ENCODE results near the gene CDC20B.
"Not testable (repeated sequence)": the region's sequence is repeated elsewhere in the genome, so short reads cannot be mapped to it uniquely, and the experiment has no call there.

CDC20B gene

DNA sequence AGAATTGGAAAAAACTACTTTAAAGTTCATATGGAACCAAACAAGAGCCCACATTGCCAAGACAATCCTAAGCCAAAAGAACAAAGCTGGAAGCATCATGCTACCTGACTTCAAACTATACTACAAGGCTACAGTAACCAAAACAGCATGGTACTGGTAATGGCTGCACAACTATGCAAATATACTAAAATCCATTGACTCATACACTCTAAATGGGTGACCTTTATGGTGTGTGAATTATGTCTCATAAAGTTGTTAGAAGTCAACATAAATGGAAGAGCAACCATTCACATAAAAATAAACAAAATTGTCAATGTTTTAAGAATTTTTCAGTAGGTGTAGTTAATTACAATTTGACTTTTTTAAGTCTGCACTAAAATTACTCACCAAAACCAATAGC is 71.8 kb downstream of the CDC20B start:
- H3K36me3 ChIP-seq (ENCODE audit: control insufficient read depth in 2 of 2, insufficient read depth in 1 of 2, low read length in 2 of 2); H3K4me3 ChIP-seq (ENCODE audit: low read depth, low read length); POLR2A ChIA-PET; H3K9me3 ChIP-seq (ENCODE audit: control insufficient read depth, insufficient read depth, low read depth, low read length); H3K4me1 ChIP-seq (ENCODE audit: control insufficient read depth, insufficient read depth, low read length); CTCF ChIA-PET; H3K27ac ChIP-seq (ENCODE audit: extremely low read depth, low read depth, low read length): not testable (repeated sequence)

DNA sequence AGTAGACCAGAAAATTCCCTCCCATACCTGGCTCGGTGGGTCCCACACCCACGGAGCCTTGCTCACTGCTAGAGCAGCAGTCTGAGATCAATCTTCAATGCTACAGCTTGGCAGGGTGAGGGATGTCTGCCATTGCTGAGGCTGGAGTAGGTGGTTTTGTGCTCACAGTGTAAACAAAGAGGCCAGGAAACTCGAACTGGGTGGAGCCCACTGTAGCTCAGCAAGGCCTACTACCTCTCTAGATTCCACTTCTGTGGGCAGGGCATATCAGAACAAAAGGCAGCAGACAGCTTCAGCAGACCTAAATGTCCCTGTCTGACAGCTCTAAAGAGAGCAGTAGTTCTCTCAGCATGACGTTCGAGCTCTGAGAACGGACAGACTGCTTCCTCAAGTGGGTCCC is 76.1 kb downstream of the CDC20B start:
- Histone ChIP-seq H3K4me3 (ENCODE audit: low read depth, low read length) (no peak overlapping the region), H3K4me1 (ENCODE audit: control insufficient read depth, insufficient read depth, low read length) (no peaks in the 10 kb centered on the region), H3K27ac (ENCODE audit: extremely low read depth, low read depth, low read length) (no peak overlapping the region), H3K9me3 (ENCODE audit: control insufficient read depth, insufficient read depth, low read depth, low read length) (no peaks in the 10 kb centered on the region), H3K36me3 (ENCODE audit: control insufficient read depth in 2 of 2, insufficient read depth in 1 of 2, low read length in 2 of 2) (no peaks in the 10 kb centered on the region)
- ChIA-PET CTCF (no interaction called here), POLR2A (no interaction called here)
- TF ChIP-seq ZNF621 (tag by site-specific recombination; IDR thresholded peaks at IDR 0.05), result no peak
- no peak for TF ChIP-seq ZNF561 (tag by site-specific recombination; IDR thresholded peaks at IDR 0.05; ENCODE audit: borderline replicate concordance)
- TF ChIP-seq ZNF544 (tag by site-specific recombination; IDR thresholded peaks at IDR 0.05), result no peak
- TF ChIP-seq ZBTB48 (tag by site-specific recombination; IDR thresholded peaks at IDR 0.05), result no peak
- TF ChIP-seq ZNF521 (tag by site-specific recombination; IDR thresholded peaks at IDR 0.05), result no peak
- TF ChIP-seq ZNF174 (tag by site-specific recombination; IDR thresholded peaks at IDR 0.05), result no peak
- no peak for TF ChIP-seq ZNF600 (tag by site-specific recombination; IDR thresholded peaks at IDR 0.05)
- TF ChIP-seq, protein P1, sequence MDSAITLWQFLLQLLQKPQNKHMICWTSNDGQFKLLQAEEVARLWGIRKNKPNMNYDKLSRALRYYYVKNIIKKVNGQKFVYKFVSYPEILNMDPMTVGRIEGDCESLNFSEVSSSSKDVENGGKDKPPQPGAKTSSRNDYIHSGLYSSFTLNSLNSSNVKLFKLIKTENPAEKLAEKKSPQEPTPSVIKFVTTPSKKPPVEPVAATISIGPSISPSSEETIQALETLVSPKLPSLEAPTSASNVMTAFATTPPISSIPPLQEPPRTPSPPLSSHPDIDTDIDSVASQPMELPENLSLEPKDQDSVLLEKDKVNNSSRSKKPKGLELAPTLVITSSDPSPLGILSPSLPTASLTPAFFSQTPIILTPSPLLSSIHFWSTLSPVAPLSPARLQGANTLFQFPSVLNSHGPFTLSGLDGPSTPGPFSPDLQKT (IDR thresholded peaks at IDR 0.05; ENCODE audit: borderline replicate concordance, low read depth, low read length), result no peak
- TF ChIP-seq, protein P2, sequence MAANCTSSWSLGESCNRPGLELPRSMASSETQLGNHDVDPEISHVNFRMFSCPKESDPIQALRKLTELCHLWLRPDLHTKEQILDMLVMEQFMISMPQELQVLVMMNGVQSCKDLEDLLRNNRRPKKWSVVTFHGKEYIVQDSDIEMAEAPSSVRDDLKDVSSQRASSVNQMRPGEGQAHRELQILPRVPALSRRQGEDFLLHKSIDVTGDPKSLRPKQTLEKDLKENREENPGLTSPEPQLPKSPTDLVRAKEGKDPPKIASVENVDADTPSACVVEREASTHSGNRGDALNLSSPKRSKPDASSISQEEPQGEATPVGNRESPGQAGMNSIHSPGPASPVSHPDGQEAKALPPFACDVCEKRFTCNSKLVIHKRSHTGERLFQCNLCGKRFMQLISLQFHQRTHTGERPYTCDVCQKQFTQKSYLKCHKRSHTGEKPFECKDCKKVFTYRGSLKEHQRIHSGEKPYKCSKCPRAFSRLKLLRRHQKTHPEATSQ (tag by site-specific recombination; IDR thresholded peaks at IDR 0.05), result no peak
- no peak for TF ChIP-seq ZNF837 (tag by site-specific recombination; IDR thresholded peaks at IDR 0.05)
- no peak for TF ChIP-seq KLF8 (tag by site-specific recombination; IDR thresholded peaks at IDR 0.05)
- no peak for TF ChIP-seq ZNF768 (tag by site-specific recombination; IDR thresholded peaks at IDR 0.05)
- no peak for TF ChIP-seq ATF2 (tag by site-specific recombination; IDR thresholded peaks at IDR 0.05; ENCODE audit: low read depth)
- TF ChIP-seq ZNF654 (tag by site-specific recombination; IDR thresholded peaks at IDR 0.05; ENCODE audit: low read depth), result no peak
- TF ChIP-seq ZSCAN30 (tag by site-specific recombination; IDR thresholded peaks at IDR 0.05), result no peak
- no peak for TF ChIP-seq ZBTB20 (tag by site-specific recombination; IDR thresholded peaks at IDR 0.05)
- no peak for TF ChIP-seq PRDM6 (tag by site-specific recombination; IDR thresholded peaks at IDR 0.05)
- no peak for TF ChIP-seq REST (tag by site-specific recombination; IDR thresholded peaks at IDR 0.05)
- no peak for TF ChIP-seq GLIS2 (tag by site-specific recombination; IDR thresholded peaks at IDR 0.05)
- TF ChIP-seq ZNF692 (tag by site-specific recombination; IDR thresholded peaks at IDR 0.05), result no peak
